Ramos (cell line): ENCODE results near the gene ZNF385B.

Experiments
- in situ Hi-C: fragments of 300-500 bp; cut with MboI; formaldehyde crosslinking; loops from one replicate; pipeline ENCODE4 v1.14.3; 2022; ENCODE audit warnings: low sequenced_read_pairs; ENCODE audit not compliant: unreplicated experiment

ZNF385B gene

DNA sequence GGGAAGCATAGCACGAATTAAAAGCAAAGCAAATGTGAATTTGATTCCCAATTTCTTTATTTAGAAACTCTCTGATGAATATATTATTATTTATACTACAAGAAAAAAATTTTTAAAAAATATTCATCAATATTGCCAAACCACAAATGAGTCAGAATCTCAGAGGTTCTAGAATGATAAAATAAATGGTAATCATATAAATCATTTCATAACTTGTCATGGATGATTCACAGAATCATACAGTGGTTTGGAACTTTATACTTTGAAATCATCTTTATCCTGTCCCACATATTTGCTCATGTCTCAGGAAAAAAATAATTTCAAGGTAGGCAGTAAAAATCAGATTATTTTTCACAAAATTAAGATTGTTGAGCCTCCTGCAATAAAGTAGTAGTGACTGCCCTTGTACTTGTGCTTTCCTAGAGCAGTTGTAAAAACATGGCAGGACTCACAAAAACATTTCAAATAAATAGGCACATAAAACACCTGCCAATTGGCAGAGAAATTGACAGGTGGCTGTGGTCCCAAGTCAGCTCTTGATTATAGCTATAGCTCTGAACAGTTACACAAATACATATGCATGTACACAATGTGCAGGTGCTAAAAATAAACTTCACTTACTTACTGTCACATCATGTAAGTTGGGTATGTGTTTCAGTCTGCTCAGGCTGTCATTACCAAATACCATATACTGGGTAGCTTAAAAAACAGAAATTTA is 322.8 kb downstream of the ZNF385B start:
- in situ Hi-C loops = no loop called here

- in situ Hi-C loops = no loop called here
Measured at GRCh38 chr2:179536185-179536584, 325.2 kb downstream of the ZNF385B start.

- in situ Hi-C loops = no loop called here
Measured at GRCh38 chr2:179533875-179534274, 327.5 kb downstream of the ZNF385B start.

GRCh38 chr2:179532863-179533278 is 328.5 kb downstream of the ZNF385B start:
- in situ Hi-C loops = no loop called here

GRCh38 chr2:179528576-179529069 is 332.8 kb downstream of the ZNF385B start:
- in situ Hi-C loops = no loop called here

- in situ Hi-C loops = no loop called here
Measured at GRCh38 chr2:179525340-179525739, 336.1 kb downstream of the ZNF385B start.

DNA sequence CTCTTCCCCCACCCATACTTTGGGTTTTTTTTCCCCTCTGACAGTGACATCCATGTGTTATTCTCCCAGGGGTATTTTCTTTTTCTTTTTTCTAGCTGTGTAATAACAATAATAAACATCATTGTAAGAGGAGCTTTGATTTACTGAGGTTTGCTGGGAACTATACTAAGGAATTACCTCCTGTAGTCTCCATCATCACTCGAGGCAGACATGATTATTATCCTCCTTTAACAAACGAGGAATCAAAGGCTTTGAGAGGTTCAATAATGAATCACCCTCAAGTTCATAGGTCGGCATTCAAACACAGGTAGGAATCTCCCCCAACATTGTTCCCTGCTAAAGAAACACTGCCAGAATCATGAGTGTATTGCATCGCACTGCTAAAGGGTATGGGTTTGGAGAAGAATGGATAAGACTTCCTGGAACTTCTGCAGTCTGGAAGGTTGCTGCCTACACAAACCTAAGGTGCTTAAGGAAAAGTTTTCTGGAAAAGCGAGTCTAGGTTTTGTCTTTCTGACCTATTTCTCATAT is 336.5 kb downstream of the ZNF385B start:
- in situ Hi-C loops = no loop called here

DNA sequence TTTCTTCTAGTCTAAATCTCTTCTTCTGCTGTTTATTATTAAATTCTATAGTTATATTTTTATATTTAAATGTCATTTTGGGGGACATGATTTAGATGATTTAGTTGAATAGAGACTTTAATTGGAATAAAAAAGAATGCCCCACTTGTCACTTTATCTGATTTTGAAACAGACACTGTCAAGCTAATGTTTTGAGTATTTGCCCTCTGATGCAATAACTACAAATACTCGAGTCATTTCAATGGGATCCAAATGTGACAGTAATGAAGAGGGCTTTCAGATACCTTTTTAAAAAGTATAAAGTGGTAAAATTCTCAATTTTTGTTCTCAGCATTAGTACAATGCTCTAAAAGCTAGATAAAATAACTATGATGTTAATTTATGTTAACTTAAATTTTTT is 339.5 kb downstream of the ZNF385B start:
- in situ Hi-C loops = no loop called here

DNA sequence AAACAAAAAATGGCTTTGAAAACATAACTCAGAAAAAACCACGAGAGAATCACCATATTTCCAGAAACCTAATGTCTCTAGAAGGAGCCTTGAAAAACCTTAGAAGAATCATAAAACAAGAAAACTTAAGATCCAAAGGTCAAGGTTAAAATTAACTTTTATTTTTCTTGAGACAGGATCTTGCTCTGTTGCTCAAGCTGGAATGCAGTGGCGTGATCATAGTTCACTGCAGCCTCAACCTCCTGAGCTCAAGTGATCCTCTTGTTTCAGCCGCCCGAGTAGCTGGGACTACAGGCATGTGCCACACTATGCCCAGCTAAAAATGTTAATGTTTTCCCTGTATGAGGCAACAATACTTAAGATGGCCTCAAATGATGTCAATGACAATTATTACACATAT is 342.6 kb downstream of the ZNF385B start:
- in situ Hi-C loops = no loop called here

- in situ Hi-C loops = no loop called here
Measured at GRCh38 chr2:179513181-179513580, 348.2 kb downstream of the ZNF385B start.

DNA sequence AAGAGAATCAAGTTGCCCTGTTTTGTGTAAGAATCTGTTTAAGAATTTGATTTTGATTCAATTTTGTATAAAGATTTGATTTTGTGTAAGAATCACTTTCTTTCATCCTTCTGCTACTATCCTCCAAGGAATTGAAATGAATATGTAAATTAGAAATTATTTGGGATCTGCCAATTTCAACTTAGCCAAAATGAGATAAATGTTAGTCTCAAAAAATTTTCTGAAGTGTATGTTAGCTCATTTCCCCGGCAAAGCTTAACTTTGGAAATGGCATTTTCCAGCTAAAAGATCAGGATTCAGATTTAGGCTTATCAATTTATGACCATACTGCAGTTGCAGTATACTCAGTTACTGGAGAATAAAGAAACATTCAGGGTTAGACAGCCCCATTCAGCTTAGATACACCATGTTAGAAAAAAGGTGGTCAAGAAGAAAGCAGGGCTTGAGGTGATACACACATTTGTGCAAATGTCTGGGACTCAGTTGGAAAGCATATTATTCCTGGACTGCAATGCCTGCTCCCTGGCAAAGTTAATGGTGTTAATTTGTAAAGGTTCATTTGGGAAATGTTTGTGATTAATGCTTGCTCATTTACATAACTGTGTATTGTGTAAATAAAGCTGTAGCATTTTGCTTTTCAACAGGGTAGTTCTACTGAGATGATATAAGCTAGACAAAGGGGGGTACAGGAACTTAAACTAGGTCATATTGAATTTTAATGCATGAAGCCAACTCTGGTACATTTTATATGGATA is 349.0 kb downstream of the ZNF385B start:
- in situ Hi-C loops = no loop called here

- in situ Hi-C loops = no loop called here
Measured at GRCh38 chr2:179511105-179511789, 350.2 kb downstream of the ZNF385B start.

GRCh38 chr2:179495315-179495714 is 366.1 kb downstream of the ZNF385B start:
- in situ Hi-C loops = no loop called here

DNA sequence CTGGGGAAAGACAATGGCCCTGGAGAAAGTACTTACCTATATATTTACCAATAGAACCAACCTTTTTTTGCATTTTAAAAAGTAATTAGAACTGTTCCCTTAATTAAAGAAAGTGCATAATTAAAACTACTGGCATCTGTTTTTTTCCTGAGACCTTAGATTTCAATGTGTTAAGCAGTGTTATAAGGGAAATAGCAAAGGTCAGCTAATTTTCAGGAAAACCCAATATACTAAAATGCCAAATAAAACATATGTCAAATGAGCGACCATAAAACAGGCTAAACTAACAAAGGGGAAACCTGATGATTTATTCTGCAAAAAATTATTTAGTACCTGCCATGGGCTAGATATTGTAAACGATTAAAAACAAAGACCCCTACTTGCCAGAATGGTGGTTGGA is 372.8 kb downstream of the ZNF385B start:
- in situ Hi-C loops = no loop called here

DNA sequence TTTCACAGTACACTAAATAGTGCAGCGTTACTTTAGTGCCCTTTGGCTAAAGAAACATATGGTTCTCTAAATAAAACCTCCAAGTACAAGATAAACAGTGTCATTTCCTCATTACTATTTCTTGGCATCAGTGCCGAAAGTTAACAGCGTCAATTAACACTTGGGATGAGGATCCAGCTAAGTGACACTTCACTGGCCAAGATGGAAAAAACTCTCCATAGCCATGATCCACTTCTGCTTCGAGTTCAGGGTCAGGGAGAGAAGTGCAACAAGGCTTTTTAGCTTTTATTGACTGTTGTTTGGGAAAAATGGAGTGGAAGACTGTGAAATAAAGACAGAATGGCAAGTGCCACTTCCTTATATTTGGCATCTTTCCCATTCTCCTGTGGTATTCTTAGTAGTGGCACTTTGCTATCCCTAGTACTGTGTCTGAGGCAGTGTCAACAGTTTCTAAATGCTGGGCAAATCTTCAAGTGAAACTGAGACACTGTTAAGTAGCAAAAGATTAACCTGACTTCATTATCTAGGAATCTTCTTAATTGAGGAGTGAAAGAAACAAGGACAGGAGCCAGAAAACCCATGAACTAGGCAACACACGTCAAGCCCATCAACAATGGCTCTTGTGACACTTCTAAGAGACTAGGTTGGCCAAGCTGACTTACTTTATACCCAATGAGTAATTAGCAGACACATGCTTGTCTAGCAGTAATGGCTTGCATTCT is 374.2 kb downstream of the ZNF385B start:
- in situ Hi-C loops = no loop called here

DNA sequence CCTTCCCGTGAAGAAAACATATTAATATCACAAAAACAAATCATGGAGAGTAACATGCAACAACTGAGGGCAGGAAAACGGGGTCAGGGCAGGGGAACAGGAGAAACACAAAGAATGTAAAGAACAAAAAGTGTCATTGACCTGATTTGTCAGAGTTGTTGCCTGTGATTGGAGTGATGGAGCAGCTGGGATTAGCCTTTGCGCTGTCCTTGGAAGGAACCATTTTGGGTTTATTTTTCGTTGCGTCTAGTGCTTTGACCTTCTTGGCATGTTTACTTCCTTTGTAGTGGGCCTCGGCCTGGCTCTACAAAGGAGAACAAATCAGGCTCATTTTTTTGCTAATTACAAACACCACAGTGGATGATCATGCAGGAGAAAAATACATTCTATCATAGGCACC is 378.3 kb downstream of the ZNF385B start:
- in situ Hi-C loops = no loop called here

GRCh38 chr2:179479947-179480346 is 381.5 kb downstream of the ZNF385B start:
- in situ Hi-C loops = no loop called here

DNA sequence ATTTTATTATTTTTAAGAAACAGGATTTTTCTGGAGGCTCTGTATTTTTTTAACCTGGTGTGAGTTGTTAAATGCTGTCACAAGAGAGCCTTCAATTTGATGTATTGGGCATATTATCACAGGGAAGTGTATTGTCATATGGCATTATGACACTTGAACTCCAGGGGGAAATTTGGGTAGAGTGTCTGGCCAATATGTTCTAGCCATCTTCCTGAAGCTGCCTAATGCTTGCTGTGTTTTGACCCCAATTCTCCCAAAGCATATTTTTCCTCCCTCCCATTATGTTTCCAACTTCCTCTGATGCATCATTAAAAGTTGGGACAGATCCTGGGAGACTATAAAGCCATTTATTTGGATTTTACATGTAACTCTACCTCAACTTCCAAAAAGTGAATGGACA is 382.6 kb downstream of the ZNF385B start:
- in situ Hi-C loops = no loop called here

- in situ Hi-C loops = no loop called here
Measured at GRCh38 chr2:179470992-179471391, 390.4 kb downstream of the ZNF385B start.

DNA sequence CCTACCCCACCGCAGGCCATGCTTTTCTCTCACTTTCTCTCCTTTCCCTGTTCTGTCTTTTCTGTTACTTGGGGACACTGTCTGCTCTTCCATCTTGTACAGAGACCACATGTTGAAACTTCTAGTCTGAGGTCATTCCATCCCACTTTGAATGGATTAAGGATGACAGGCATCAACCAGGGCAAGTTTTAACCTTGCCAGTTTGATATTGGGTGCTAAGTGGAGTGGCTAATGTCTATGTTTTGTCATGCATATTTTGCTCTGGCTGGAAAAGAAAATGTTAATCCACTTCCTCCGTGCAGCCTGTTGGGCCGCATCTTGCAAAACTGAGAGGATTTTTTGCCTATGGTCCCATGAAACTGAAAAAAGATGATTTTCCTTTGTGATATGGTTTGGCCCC is 391.3 kb downstream of the ZNF385B start:
- in situ Hi-C loops = no loop called here
